ENCODE measurements around the gene MAP4K5.

GRCh38 chr14:50471838-50472465, 60.4 kb downstream of the MAP4K5 start:
- TF ChIP-seq, protein P1, sequence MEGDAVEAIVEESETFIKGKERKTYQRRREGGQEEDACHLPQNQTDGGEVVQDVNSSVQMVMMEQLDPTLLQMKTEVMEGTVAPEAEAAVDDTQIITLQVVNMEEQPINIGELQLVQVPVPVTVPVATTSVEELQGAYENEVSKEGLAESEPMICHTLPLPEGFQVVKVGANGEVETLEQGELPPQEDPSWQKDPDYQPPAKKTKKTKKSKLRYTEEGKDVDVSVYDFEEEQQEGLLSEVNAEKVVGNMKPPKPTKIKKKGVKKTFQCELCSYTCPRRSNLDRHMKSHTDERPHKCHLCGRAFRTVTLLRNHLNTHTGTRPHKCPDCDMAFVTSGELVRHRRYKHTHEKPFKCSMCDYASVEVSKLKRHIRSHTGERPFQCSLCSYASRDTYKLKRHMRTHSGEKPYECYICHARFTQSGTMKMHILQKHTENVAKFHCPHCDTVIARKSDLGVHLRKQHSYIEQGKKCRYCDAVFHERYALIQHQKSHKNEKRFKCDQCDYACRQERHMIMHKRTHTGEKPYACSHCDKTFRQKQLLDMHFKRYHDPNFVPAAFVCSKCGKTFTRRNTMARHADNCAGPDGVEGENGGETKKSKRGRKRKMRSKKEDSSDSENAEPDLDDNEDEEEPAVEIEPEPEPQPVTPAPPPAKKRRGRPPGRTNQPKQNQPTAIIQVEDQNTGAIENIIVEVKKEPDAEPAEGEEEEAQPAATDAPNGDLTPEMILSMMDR (IDR thresholded peaks at IDR 0.05; ENCODE audit: low read length): no peak
- no peak for TF ChIP-seq EZH2phosphoT487 (IDR thresholded peaks at IDR 0.05; ENCODE audit: low read length)
- TF ChIP-seq EZH2 (optimal IDR thresholded peaks at IDR 0.05; ENCODE audit: low read depth, low read length): no peak
